ENCODE results near the gene TBC1D21. TPM values are rescaled to one million over a fixed set of nuclear protein-coding genes. Genes with fewer than 3 reads are reported as not detected.
A peak's percentile ranks its signal among the peaks of the same experiment; 100 is the strongest.

Gene TBC1D21
- total RNA-seq, 1 donor, result not detected

- TF ChIP-seq CTCF (IDR thresholded peaks at IDR 0.05; ENCODE audit: insufficient read depth, low read length), result no peak
- no peak overlapping the region for H3K4me3 ChIP-seq (ENCODE audit: low read depth, low read length)
- no peak for DNase-seq (ENCODE audit: low read depth)
These were observed 27.5 kb upstream of the TBC1D21 start for GRCh38 chr15:73845907-73846306.

- DNase-seq (ENCODE audit: low read depth), result no peak
- H3K4me3 ChIP-seq (ENCODE audit: low read depth, low read length), result no peak overlapping the region
- TF ChIP-seq CTCF (IDR thresholded peaks at IDR 0.05; ENCODE audit: insufficient read depth, low read length), result no peak
These were observed 23.7 kb upstream of the TBC1D21 start for GRCh38 chr15:73849641-73850040.

- no peak overlapping the region for H3K4me3 ChIP-seq (ENCODE audit: low read depth, low read length)
- TF ChIP-seq CTCF (IDR thresholded peaks at IDR 0.05; ENCODE audit: insufficient read depth, low read length), result no peak
- DNase-seq (ENCODE audit: low read depth), result no peak
These were observed 23.1 kb upstream of the TBC1D21 start for GRCh38 chr15:73850228-73850627.

- TF ChIP-seq CTCF (IDR thresholded peaks at IDR 0.05; ENCODE audit: insufficient read depth, low read length), result no peak
- DNase-seq (ENCODE audit: low read depth), result peak; percentile 74
- H3K4me3 ChIP-seq (ENCODE audit: low read depth, low read length), result no peak overlapping the region
These were observed 21.7 kb upstream of the TBC1D21 start for GRCh38 chr15:73851689-73852088.

- DNase-seq (ENCODE audit: low read depth), result no peak
- H3K4me3 ChIP-seq (ENCODE audit: low read depth, low read length), result no peak overlapping the region
- TF ChIP-seq CTCF (IDR thresholded peaks at IDR 0.05; ENCODE audit: insufficient read depth, low read length), result no peak
These were observed 20.9 kb upstream of the TBC1D21 start for GRCh38 chr15:73852507-73852906.

GRCh38 chr15:73854265-73854664, 19.1 kb upstream of the TBC1D21 start:
- H3K4me3 ChIP-seq (ENCODE audit: low read depth, low read length), result no peak overlapping the region
- no peak for DNase-seq (ENCODE audit: low read depth)
- no peak for TF ChIP-seq CTCF (IDR thresholded peaks at IDR 0.05; ENCODE audit: insufficient read depth, low read length)

GRCh38 chr15:73856458-73857192, 16.7 kb upstream of the TBC1D21 start:
- no peak for DNase-seq (ENCODE audit: low read depth)
- no peak for TF ChIP-seq CTCF (IDR thresholded peaks at IDR 0.05; ENCODE audit: insufficient read depth, low read length)

More at GRCh38 chr15:73856458-73857192, 16.7 kb upstream of the TBC1D21 start:
- H3K4me3 ChIP-seq (ENCODE audit: low read depth, low read length), result no peak overlapping the region

Measured in fibroblast of the aortic adventitia (primary cell).